HL-60/S4 treated with retinoic acid at 250 ng/mL for 4 days and 3 days (cell line): ENCODE data around the gene CMIP.

Source experiments
- in situ Hi-C: fragments of 300-500 bp; cut with MboI; formaldehyde crosslinking; loops from 2 replicates; pipeline ENCODE4 v1.7.0; 2022; ENCODE audit warnings: low sequenced_read_pairs

Gene CMIP

DNA sequence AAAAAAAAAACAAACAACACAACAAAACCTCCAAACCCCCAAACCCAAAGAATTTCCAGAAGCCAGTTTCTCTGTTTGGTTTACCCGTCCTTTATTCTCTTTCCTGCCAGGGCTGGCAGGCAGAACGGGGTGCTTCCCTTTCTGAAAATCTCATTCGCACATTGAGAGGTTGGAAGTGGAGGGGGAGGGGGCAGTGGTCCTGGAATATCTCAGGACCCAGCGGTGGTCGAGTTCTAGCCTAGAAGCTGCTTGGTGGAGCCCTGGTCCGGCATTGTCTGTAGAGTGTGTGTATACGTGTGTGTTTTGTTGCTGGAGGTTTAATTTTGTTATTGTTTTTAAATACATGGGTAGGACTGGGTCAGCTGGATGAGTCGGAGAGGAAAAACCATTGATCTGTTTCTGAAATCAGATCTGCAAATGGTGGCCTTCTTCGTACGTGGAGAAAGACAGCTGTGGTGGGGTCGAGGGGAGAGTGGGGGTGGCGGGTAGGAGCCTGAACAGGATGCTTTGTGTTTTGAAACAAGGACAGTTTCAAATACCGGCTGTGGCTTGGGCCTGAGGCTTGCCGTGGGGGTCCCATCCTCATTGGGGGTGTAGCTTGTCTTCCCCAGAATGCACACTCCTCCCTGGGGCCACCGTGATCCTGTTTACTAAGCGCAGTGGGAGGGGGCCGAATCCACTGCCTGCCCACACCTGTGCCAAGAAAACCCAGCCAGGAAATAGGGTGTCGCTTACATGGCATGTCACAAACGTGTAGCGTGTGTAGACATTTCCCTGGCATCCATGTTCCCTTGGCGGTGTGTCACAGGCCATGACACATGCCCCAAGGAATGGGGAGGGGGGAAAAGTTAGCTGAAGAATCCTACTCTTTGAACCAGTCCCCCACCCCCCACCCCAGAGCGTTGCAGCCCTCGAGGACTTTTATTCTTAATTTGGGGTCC lies 1.6 kb downstream of the CMIP start:
- in situ Hi-C loops: no loop called here

DNA sequence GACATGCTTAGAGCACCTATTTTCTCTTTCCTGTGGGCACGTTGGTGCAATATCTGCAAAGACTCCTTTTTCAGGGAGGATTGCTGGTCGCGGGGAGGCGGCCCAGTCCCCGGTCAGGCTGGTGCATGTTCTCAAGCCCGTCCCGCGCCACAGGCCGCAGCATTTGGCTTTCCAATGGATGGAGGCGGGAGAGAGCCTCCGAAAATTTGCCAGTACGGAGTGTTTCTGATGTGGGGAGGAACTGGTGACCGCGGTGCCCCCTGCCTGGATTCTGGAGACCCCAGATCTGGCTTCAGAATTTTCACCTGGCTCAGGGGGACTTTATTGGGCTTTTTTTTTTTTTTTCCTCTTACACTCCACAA lies 2.3 kb downstream of the CMIP start:
- in situ Hi-C loops: no loop called here

DNA sequence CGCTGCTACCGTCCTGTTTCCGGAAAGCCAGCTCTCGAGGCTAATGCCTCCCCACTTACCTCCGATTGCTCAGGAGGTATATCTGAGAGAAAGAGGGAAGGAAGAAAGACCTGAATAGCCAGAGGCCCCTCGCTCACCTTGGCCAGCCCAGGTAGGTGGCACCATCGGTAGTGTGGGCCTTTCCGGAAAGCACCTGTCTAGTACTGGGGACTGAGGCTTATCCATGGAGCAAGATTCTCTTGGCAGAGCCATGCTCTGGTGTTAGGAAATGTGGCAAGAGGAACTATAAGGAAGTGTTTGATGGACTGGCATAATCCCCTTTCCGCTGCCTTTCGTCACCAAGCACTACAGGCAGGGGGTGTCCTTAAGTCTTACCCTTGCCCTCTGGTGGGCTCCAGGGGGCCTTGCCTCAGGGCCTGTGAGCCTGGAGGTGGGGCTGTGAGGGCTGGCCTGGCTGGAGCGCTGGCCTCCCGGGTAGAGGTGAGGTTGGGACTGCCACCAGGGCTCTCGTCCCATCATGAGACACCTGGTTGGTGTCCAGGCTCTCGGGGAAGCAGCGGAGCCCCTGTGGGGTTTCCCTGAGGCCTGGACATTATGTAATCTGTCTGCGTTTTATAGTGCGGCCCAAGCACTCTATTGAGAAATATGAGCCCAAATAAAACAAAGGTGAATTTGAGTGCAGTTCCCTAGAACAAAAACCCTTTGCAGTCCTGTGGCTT lies 2.9 kb downstream of the CMIP start:
- in situ Hi-C loops: no loop called here

DNA sequence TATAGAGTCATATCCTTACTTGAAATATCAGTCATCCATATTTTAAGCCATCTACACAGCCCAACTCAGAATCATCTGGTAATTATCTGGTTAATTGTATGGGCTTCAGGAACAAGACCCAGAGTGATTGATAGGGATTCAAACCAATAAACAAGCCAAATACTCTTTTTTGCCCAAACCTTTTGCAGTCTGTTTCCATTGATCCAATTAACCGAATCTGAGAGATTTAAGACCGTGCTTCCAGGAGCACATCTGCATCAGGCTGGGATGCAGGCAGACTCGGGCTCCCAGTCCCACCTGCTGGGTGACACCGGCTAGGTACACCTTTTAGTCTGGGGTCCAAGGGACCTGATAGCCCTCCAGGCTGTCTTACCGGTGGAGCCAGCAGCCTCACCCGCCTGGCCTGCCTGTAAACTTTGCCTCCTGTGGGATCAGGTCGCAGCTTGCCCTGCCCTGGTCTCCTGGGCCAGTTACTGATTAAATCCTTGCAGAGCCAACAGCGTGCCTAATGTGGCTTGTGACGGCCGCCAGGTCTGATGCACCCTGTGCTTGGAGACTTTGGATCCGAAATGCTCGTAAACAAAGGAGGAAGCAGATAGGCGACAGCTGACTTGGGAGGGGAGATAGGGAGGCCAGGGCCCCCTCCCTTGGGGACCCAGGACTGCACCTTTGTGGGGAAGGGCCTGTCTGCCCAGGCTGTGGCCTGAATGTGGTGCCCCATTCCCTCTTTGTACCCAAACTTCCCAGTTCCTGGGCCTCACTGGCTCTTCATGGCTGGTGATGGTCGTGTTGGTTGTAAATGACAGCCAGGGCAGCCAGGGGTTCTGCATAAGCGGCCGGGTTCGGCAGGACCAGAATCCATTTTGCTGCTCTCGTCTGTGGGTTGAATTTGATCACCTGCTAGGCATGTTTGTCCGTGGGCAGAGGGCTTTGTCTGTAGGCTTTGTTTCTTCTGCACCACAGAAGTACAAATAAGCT lies 3.8 kb downstream of the CMIP start:
- in situ Hi-C loops: no loop called here

DNA sequence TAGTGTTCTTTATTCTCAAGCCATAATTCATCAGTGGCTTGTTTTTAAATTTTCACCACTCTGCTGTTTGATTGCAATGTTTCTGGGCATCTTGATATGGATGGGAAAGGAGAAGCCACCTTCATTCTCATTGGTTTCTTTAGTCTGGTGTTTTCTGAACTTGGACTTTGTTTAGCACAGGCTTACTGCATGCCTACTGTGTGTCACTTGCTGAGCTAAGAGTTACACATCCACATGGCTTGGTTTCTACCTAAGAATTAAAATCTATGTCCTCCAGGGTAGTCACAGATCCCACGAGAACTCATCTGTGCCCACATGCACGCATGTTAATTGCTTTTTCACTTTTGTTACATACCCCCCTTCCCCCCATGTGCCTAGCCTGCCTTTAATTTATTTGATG lies 4.6 kb downstream of the CMIP start:
- in situ Hi-C loops: no loop called here

DNA sequence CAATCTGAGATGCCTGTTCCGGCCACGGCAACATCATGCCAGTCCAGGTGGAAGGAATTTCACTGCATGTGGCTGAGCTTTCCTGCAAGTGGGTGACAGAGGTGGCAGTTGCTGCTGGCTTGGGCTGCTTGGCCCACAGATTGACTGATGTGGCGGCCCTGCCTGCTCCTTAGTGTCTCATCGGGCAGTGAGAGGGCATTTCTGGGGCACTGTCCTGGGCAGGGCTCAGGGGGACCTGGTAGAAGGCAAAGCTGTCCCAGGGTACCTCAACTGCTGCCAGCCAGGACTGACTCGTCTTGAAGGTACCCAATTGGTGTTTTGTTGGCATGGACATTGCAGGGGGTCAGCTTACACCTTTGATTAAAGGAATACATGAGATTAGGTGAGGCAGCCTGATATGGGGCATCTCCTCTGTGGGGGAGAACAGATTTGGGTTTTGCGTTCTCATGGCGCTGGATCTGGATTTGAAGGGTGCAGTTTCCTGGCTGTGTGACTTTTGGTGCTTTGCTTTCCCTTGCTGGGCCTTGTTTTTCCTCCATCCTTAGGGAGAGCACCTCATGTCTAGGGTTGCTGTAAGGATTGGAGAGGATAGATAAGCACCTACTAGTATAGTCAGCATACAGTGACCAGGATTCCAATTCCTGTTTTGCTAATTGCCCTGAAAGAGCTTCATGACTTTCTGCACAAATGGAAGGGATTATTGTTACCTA lies 5.4 kb downstream of the CMIP start:
- in situ Hi-C loops: no loop called here

DNA sequence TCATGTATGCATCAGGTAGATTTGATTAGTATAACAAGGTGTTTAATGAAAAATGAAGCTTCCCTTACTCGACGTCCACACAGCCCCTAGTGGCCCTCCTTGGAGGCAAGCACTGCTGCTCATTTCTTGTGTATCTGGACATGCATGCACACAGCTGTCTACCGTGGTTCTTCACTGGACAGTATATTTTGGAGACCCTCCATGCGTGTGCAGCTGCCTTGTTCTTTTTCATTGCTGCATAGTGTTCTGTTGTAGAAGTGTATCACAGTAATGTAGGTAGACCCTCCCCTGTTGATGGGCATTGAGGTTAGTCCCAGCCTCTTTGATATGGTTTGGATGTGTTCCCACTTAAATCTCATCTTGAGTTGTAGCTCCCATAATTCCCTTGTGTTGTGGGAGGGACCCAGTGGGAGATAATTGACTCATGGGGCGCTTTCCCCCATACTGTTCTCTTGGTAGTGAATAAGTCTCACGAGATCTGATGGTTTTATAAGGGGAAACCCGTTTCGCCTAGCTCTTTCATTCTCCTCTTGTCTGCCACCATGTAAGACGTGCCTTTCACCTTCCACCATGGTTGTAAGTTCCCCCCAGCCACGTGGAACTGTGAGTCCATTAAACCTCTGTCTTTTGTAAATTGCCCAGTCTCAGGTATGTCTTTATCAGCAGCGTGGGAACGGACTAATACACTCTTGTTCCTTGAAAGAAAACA lies 6.3 kb downstream of the CMIP start:
- in situ Hi-C loops: no loop called here

DNA sequence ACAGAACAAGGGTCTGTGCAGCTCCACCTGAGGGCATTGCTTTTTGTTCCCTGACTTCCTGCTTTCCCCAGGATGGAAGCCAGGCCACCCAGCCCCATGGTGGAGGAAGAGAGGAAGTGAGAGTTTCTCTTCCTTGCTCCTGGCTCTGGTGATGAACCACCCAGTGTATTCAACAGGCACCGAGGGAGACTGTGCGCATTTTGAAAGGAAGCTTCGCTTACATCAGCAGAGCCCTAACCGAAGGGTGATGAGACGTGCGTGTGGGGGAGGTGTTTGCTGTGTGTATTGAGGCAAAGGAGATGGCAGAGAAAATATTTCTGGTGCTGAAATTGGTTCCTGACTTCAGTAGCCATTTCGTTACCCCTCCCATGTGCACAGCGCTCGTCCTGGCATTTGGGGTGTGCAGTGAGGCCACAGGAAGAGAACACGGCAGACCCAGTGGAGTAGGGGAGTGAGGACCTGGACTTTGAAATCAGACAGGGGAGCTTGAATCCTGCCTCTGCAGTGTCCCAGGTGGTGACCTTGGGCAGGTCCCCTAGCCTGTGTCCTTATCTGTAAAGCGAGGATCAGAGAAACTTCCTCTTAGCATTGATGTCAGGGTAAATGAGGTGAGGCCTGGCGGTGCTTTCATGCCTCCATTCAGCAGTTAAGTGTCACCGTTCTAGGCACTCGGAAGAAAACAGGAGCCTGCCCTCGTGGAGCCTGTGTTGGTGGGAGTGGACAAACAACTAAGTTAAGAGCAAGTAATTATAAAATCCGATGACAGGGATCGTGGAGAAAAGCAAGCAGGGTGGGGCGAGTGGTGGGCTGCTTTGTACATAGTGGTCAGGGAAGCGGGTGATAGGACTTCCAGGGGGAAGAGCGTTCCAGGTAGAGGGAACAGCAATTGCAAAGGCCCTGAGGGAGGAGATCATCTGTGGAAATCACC lies 7.4 kb downstream of the CMIP start:
- in situ Hi-C loops: no loop called here

DNA sequence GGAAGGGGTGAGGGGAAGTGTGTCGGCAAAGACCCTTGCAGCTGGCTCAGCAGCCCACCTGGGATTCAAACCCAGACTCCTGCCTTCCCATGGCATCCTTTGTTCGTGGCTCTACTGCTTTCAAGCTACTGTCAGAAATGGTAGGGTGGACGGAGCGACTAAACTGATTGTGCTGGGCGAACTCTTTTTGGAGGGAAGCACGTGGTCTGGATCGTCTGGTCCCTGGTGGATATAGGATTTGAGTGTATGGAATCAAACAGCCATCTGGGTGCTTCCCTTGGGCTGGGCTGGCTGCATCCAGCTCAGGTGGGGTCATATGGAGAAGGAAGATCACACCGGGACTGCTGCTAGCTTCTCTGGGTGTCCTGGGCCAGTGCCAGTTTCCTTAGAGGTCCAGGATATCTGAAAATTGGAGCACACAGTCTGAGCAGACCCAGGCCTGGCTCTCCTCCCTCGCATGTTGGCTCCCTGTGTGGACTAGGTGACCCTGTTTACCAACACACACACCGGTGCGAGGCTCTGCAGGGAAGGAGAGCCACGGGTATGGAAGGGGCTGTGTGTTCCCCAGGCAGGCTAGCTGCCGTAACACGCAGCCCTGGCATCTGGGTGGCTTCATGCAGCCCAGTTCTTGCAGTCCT lies 8.6 kb downstream of the CMIP start:
- in situ Hi-C loops: no loop called here

DNA sequence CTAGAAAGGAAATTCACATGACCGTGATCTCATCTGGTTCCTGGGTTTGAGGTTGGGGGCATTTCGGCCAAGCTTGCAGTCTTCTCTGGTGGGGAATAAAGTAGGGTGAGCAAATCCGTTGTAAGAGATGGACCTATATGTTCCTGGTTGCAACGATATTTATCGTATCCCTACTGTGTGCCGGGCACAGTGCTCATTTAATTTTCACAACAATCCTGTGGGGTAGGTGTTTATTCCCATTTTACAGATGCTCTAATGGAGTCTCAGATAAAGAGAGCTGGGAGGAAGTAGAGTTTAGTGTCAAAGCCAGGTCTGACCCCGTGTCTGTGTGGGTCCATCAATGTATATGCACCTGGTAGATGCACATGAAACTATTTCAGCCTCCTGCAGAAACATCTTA lies 9.4 kb downstream of the CMIP start:
- in situ Hi-C loops: no loop called here

DNA sequence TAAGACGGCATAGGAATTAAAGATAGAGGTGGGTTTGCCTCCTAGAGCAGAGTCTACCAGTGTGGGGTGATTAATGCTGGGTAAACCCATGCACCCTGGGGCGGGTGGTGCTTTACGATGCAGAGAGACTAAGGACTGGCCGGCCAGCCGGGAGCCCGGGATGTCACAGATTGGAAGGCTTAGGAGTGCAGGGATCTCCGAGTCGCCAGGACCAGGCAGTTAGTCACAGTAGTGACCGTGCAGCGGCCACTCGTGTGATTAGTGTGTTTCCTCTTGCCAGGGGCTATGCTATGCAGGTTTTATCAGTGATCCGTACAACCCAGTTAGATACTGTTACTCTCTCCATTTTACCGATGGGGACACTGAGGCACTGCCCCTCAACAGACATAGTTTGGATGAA lies 10.4 kb downstream of the CMIP start:
- in situ Hi-C loops: no loop called here

DNA sequence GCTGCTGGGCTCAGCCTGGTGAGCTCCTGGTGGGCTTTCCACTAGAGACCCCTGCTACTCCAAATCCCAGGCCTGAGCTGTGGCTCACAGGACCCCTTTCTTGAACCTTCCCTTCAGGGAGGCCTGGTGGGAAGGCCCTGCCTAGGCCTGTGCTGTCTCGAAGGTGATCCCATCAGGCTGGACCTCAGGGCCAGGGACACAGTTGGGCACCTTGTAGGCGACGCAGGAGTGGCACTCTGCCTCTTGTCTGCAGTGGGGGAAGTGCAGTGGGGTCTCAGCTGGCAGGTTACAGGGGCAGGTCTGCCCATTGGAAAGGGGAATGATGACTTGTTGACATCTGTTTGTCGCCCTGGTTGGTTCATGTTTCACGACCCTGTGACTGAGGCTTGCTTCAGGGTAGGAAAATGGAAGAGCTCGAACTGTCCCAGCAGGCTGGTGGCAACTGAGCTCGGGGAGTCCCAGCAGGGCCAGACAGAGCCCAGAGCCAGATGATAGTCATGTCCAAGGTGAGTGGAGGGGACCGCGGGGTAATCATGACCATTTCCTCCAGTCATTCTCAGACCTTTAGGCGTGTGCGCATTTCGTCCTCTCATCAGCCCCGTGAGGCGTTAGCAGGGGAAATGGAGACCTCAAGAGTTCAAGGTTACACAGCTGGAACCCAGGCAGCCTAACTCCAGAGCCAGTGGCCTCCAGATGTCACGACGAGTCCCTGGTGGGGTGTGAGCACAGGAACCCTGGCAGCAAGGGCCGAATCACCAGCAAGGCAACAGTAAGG lies 11.3 kb downstream of the CMIP start:
- in situ Hi-C loops: no loop called here

DNA sequence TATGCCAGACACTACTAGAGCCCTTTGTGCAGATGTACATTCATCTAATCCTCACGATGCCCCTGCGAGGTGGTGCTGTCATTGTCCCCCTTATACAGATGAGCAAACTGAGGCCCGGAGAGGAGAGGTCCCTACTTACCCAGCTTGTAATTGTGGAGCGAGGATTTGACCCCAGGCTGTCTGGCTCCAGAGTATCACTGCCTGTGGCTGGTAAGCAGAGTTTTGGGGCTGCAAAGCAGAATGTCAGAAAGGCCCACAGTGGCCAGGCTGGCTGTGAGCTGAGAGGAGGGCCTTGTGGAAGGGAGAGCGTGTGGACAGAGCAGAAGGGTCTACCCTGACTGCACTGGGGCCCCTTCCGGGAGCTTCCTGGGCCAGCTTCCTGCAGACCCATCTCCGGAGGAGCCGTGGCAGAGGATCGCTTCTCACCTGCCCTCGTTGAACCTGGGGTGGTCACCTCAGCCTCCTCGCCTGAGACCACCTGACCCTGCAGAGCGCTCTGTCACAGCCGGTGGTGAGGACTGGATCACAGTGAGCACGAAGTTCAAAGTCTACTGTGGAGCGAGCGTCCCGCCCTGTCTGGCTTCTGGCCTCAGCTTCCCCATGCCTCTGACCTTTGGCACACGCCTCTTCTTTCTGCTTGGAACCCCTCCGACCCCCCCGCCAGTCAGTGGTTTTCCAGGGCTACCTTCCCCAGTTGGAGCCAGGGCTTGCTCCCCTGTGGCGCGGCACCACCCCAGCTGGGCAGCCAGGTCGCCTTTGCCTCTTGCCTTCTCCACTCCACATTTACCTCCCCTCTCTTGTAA lies 12.1 kb downstream of the CMIP start:
- in situ Hi-C loops: no loop called here

DNA sequence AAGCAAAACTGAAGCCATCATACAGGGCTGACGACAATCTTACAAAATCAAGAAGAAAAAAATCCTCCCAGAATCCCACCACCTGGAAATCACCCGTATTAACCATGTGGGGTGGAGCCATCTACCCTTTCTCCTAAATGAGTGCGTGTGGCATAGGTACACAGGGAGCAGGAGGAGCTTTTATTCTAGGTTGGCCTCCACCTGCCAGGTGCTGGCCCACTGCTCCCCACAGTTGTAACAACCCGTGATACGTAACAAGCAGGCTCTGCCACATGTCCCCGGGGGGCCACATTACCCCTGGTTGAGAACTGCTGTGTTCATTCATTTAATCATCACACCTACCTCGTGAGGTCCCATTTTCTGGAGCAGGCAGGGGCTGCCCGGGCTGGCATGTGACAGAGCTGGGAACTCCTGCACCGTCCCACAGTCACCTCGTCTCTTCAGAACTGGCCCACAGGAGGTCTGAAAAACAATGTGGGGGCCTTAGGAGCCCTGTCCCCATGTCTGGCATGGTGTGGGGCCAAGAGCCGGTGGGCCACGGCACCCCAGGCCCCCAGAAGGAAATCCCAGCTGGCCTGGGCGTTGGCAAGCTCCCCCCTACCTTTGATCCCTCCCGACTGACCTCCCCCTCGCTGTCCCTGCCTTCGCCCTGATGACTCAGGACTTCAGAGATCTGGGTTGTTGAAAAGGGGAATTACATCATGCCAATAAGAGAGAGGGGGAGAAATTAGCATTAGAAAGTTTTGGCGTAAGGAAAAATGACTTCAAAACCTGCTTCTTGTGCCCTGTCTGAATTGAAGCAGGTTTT lies 12.9 kb downstream of the CMIP start:
- in situ Hi-C loops: no loop called here

DNA sequence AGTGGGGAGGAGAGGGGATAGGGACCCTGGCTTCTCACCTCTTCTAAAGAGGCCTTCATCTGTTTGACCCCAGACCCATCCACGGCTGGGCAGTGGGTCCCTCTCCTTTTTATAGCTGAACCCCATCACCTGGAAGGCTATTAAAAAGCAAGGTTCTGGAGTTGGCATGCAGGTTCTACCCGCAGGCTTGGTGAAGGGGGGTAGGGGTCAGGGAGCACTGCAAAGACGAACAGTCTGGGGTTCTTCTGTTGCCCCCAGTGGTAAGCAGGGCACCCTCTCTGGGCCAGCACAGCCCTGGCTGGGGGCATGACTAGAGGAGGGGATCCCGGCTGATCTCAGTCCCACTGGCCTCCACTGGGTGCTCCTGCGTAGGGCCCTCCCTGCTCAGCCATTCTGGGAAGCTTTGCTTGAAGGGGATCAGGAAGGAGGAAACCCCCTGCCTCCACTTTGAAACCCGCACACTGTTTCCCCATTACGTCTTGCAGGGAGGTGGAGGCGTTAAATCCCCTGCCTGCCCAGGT lies 13.6 kb downstream of the CMIP start:
- in situ Hi-C loops: no loop called here
